Measurements from ENCODE around the gene GET4. TPM values are rescaled to one million over a fixed set of nuclear protein-coding genes. Genes with fewer than 3 reads are reported as not detected.

GET4 gene
- polyA plus RNA-seq, 3 donors, result 20.1 to 36.8 (median 25.5) TPM

DNA sequence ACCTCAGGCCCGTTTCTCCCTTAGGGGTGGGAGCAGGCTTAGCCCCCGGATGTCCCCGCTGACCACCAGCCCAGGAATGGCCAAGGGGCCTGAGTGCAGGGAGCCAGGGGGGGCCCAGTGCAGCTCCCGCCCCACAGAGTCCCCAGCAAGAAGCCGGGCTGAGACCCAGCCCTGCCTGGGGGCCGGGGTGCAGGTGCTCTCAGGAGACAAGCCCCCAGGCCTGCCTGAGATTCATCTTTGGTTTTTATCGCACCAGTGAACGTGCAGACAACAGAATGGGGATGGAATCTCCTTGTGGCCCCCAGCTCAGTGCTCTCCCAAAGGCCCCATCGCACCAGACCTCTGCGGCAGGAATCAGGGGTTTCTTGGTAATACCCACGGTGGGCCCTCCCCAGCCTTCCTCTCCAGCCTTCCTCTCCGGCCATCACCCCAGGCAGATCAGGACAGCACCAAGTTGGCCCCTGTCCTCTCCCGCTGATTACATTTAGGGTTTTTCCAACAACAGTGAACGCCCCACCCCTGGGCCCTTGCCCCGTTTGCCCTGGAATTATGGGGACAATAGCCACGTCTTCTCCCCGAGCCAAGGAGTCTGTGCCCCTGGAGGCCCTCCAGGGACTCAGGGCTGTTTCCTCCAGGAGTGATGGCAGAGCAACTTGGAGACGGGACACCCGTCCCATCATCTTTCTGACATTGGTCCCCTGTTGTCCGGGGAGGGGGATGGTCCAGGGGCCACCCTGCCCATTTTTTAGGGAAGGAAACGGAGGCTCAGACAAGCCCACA lies 55.7 kb downstream of the GET4 start:
- 71% methylated on average over 16 of the region's 21 CpGs for WGBS (ENCODE audit: insufficient coverage)
- intact Hi-C loops (cut with micrococcal nuclease), result no loop called here
- peaks cover 64% of the 10 kb centered on the region for H3K79me2 ChIP-seq (ENCODE audit: insufficient read depth, low read length)
- H4K20me1 ChIP-seq (ENCODE audit: insufficient read depth, low read length), result peaks cover 41% of the 10 kb centered on the region
- Mint-ChIP-seq H3K4me1 (peaks cover 61% of the 10 kb centered on the region), H3K27ac (peak overlapping the region; percentile 96 to 100 (median 99)), H3K9me3 (peaks cover 0 to 2% (median 0%) of the 10 kb centered on the region in 7 donors), H3K4me3 (peak overlapping the region in 1 of 2 donors; percentile 47), H3K36me3 (peaks cover 37 to 58% of the 10 kb centered on the region in 2 donors), H3K27me3 (ENCODE audit: low read depth in 3 of 3) (peaks cover 0 to 6% (median 1%) of the 10 kb centered on the region in 3 donors)
- peak overlapping the region; percentile 96 to 98 for H3K27ac ChIP-seq (ENCODE audit: low read depth in 1 of 2, low read length in 2 of 2)
- H3K4me2 ChIP-seq (replicated peaks; ENCODE audit: extremely low read depth, low read length, poor library complexity, severe bottlenecking), result peak overlapping the region; percentile 45
- no peak overlapping the region for H2AFZ ChIP-seq (ENCODE audit: insufficient read depth, low read depth, low read length, poor library complexity, severe bottlenecking)
- H3K9ac ChIP-seq (ENCODE audit: insufficient read depth, low read length, poor library complexity, severe bottlenecking), result peak overlapping the region; percentile 70
- peaks cover 31 to 35% of the 10 kb centered on the region in 2 donors for H3K36me3 ChIP-seq (replicated peaks in 1 of 2; ENCODE audit: control insufficient read depth in 1 of 2, insufficient read depth in 2 of 2, low read length in 2 of 2)
- peak overlapping the region in 1 of 3 experiments; percentile 47 for H3K4me3 ChIP-seq (replicated peaks in 1 of 3; ENCODE audit: low read depth in 2 of 3, low read length in 3 of 3)
- H3K27me3 ChIP-seq (ENCODE audit: control insufficient read depth in 2 of 2, insufficient read depth in 2 of 2, low read length in 2 of 2), result no peaks in the 10 kb centered on the region
- no peaks in the 10 kb centered on the region for H3K9me3 ChIP-seq (replicated peaks in 1 of 2; ENCODE audit: control insufficient read depth in 1 of 2, insufficient read depth in 1 of 2, low read length in 2 of 2)
- TF ChIP-seq, protein P1, sequence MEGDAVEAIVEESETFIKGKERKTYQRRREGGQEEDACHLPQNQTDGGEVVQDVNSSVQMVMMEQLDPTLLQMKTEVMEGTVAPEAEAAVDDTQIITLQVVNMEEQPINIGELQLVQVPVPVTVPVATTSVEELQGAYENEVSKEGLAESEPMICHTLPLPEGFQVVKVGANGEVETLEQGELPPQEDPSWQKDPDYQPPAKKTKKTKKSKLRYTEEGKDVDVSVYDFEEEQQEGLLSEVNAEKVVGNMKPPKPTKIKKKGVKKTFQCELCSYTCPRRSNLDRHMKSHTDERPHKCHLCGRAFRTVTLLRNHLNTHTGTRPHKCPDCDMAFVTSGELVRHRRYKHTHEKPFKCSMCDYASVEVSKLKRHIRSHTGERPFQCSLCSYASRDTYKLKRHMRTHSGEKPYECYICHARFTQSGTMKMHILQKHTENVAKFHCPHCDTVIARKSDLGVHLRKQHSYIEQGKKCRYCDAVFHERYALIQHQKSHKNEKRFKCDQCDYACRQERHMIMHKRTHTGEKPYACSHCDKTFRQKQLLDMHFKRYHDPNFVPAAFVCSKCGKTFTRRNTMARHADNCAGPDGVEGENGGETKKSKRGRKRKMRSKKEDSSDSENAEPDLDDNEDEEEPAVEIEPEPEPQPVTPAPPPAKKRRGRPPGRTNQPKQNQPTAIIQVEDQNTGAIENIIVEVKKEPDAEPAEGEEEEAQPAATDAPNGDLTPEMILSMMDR (IDR thresholded peaks at IDR 0.05), result no peak
- H3K4me1 ChIP-seq (ENCODE audit: control insufficient read depth in 1 of 2, insufficient read depth in 2 of 2, low read length in 2 of 2), result peaks cover 60 to 63% of the 10 kb centered on the region in 2 donors
- DNase-seq, result no peak

DNA sequence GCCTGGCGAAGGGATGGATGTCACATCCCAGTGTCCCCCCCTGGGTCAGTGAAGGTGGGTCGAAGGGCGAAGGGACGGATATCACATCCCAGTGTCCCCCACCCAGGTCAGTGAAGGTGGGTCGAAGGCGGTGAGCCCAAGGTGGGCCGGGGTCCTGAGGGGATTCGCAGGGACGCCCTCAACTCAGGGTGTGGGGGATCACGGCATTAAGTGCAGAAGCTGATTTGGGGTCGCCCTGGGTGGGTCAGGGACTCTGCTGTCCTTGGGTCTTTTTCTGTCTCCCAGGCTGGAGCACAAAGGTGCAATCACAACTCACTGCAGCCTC lies 56.3 kb downstream of the GET4 start:
- Histone ChIP-seq H3K79me2 (ENCODE audit: insufficient read depth, low read length) (peaks cover 60% of the 10 kb centered on the region), H2AFZ (ENCODE audit: insufficient read depth, low read depth, low read length, poor library complexity, severe bottlenecking) (no peak overlapping the region), H3K9me3 (replicated peaks in 1 of 2; ENCODE audit: control insufficient read depth in 1 of 2, insufficient read depth in 1 of 2, low read length in 2 of 2) (no peaks in the 10 kb centered on the region), H3K4me2 (replicated peaks; ENCODE audit: extremely low read depth, low read length, poor library complexity, severe bottlenecking) (no peak overlapping the region), H3K9ac (ENCODE audit: insufficient read depth, low read length, poor library complexity, severe bottlenecking) (peak overlapping the region; percentile 70), H4K20me1 (ENCODE audit: insufficient read depth, low read length) (peaks cover 42% of the 10 kb centered on the region), H3K36me3 (replicated peaks in 1 of 2; ENCODE audit: control insufficient read depth in 1 of 2, insufficient read depth in 2 of 2, low read length in 2 of 2) (peaks cover 29 to 35% of the 10 kb centered on the region in 2 donors), H3K27ac (ENCODE audit: low read depth in 1 of 2, low read length in 2 of 2) (peak overlapping the region; percentile 96 to 98), H3K4me1 (ENCODE audit: control insufficient read depth in 1 of 2, insufficient read depth in 2 of 2, low read length in 2 of 2) (peaks cover 54 to 57% of the 10 kb centered on the region in 2 donors), H3K27me3 (ENCODE audit: control insufficient read depth in 2 of 2, insufficient read depth in 2 of 2, low read length in 2 of 2) (no peaks in the 10 kb centered on the region), H3K4me3 (replicated peaks in 1 of 3; ENCODE audit: low read depth in 2 of 3, low read length in 3 of 3) (no peak overlapping the region)
- intact Hi-C loops (cut with micrococcal nuclease), result no loop called here
- peaks cover 0 to 2% (median 0%) of the 10 kb centered on the region in 7 donors for H3K9me3 Mint-ChIP-seq
- peak overlapping the region; percentile 96 to 100 (median 99) for H3K27ac Mint-ChIP-seq
- H3K36me3 Mint-ChIP-seq, result peaks cover 33 to 54% of the 10 kb centered on the region in 2 donors
- WGBS (ENCODE audit: insufficient coverage), result 88% methylated on average over 11 of the region's 11 CpGs
- no peak overlapping the region for H3K4me3 Mint-ChIP-seq
- no peak for DNase-seq
- TF ChIP-seq, protein P1 (IDR thresholded peaks at IDR 0.05), result no peak
- H3K4me1 Mint-ChIP-seq, result peaks cover 56% of the 10 kb centered on the region
- H3K27me3 Mint-ChIP-seq (ENCODE audit: low read depth in 3 of 3), result peaks cover 0 to 6% (median 1%) of the 10 kb centered on the region in 3 donors
